SH-SY5Y (cell line): ENCODE data around the gene KITLG.

Source experiments
- GATA2 ChIP-seq: IDR thresholded peaks from 2 replicates; pipeline ENCODE4 v1.6.1; 2011; ENCODE audit warnings: mild to moderate bottlenecking, low read depth, low read length
- GATA3 ChIP-seq: IDR thresholded peaks from 2 replicates; pipeline ENCODE4 v1.6.1; 2011; ENCODE audit warnings: low read depth, mild to moderate bottlenecking, low read length, moderate library complexity

DNA sequence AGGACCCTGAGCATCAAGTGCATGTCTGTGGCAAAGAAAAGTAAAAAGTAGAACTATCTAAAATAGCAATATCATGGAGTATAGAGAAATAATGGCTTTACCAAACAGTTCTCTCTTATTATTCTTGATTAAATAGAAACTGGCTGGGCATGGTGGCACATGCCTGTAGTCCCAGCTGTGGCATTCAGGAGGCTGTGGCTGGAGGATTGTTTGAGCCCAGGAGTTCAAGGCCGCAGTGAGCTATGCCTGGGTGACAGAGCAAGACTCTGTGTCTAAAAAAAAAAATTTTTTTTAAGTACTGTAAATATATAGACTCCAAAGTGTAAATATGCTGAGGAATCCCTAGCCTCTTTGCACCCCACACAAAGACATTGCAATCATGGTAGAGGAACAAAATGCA, 121.9 kb downstream of the KITLG start:
- TF ChIP-seq GATA2, result no peak
- TF ChIP-seq GATA3, result no peak
